ENCODE results near the gene GGTA1.

GRCh38 chr9:121453232-121453892 is 46.3 kb downstream of the GGTA1 start:
- TF ChIP-seq CTCF (conservative IDR thresholded peaks at IDR 0.05 in 1 of 2, IDR thresholded peaks at IDR 0.05 in 1 of 2; ENCODE audit: low read depth in 1 of 2, low read length in 2 of 2): no peak
- no peak for TF ChIP-seq EZH2 (IDR thresholded peaks at IDR 0.05; ENCODE audit: low read length, missing control alignments)

Data from fibroblast of lung (primary cell).